Esophagus muscularis mucosa (tissue), 3 donors: ENCODE data around the gene TRDMT1.

Experiments
- POLR2A ChIP-seq: fragments of 450-650 bp; IDR thresholded peaks from one replicate; pipeline ENCODE4 v1.6.1; 2017; ENCODE audit warnings: antibody characterized with exemption, moderate library complexity, mild to moderate bottlenecking, low read depth
- POLR2AphosphoS5 ChIP-seq, 2 donors: sonication (generic); formaldehyde crosslinking; IDR thresholded peaks; one replicate each; pipeline ENCODE4 v1.6.1; 2017; ENCODE audit warnings: antibody characterized with exemption in 2 of 2
- TF ChIP-seq, protein P1 (sequence below), 3 experiments: fragments of 200-600 bp in 2 of 3; fragments of 450-650 bp in 1 of 3; sonication (generic) in 2 of 3; IDR thresholded peaks; one replicate each; pipeline ENCODE4 v1.5.1; 2017 to 2019; ENCODE audit warnings: antibody characterized with exemption in 3 of 3, mild to moderate bottlenecking in 2 of 3, moderate library complexity in 1 of 3

DNA sequence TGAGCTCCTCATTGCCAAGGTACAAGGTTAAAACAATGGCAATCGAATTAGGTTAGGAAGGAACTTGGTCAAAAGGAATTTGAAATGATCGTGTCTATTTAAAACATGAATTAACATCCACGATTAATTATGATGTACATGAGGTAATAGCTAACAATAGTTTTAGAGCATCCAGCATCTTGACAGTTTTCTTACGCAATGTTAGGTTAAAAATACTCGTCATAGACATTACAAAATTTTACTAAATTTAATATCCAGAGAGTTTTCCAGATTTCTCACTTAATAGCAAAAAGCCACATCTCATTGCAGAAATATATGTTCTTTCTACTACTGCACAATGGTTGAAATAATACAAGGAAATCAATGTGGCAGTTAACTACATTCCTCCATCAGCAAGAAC is 94.5 kb downstream of the TRDMT1 start:
- TF ChIP-seq, protein P1, sequence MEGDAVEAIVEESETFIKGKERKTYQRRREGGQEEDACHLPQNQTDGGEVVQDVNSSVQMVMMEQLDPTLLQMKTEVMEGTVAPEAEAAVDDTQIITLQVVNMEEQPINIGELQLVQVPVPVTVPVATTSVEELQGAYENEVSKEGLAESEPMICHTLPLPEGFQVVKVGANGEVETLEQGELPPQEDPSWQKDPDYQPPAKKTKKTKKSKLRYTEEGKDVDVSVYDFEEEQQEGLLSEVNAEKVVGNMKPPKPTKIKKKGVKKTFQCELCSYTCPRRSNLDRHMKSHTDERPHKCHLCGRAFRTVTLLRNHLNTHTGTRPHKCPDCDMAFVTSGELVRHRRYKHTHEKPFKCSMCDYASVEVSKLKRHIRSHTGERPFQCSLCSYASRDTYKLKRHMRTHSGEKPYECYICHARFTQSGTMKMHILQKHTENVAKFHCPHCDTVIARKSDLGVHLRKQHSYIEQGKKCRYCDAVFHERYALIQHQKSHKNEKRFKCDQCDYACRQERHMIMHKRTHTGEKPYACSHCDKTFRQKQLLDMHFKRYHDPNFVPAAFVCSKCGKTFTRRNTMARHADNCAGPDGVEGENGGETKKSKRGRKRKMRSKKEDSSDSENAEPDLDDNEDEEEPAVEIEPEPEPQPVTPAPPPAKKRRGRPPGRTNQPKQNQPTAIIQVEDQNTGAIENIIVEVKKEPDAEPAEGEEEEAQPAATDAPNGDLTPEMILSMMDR (IDR thresholded peaks at IDR 0.05): no peak
- TF ChIP-seq POLR2AphosphoS5 (IDR thresholded peaks at IDR 0.05) (no peak), POLR2A (no peak)
